ENCODE results near the gene NAV2. TPM values are rescaled to one million over a fixed set of nuclear protein-coding genes. Genes with fewer than 3 reads are reported as not detected.

The NAV2 gene
- total RNA-seq, 1 experiment from 2014 or later: 22.7 TPM

DNA sequence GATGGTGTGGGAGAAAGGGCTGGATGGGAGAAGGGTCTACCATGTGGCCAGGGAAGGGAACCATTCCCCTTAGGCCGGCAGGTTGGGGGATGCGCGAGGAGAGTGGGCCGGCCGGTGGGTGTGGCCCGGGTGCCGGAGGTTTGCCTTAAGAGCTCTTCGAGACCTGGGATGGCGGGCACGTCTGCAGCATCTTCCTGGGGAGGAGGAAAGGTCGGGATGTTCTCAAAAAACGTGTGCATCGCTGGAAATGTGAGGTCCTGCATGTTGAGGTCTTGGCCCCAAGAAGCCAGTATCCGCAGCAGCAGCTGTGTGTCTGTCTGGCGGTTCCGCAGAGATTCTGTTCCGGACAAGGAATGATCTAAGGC is 1.4 kb downstream of the NAV2 start:
- TF ChIP-seq TCF7L2 (IDR thresholded peaks at IDR 0.05; ENCODE audit: low read depth, low read length) (no peak), POLR2AphosphoS5 (IDR thresholded peaks at IDR 0.05; ENCODE audit: low read depth, low read length) (no peak), SIN3A (IDR thresholded peaks at IDR 0.05; ENCODE audit: borderline replicate concordance, insufficient read depth, low read depth, low read length) (no peak), REST (IDR thresholded peaks at IDR 0.05; ENCODE audit: insufficient read depth in 1 of 2, low read depth in 2 of 2, low read length in 1 of 2) (no peak), CTCF (IDR thresholded peaks at IDR 0.05) (no peak)
- H3K27ac ChIP-seq (ENCODE audit: low read length): peak overlapping the region; percentile 71
- H3K36me3 ChIP-seq (ENCODE audit: control insufficient read depth, insufficient read depth, low read length): no peaks in the 10 kb centered on the region
- intact Hi-C loops (cut with micrococcal nuclease; ENCODE audit: unreplicated experiment) (no loop called here), in situ Hi-C loops (cut with HindIII; ENCODE audit: low pct_unique_long_range_greater_than_20kb, low sequenced_read_pairs) (no loop called here)
- BruUV-seq (replicated peaks): no TSS peak
- ATAC-seq: peak; percentile 42
- CTCF ChIA-PET: interaction anchor here (1.4 to 1.5 kb wide), 2 partner anchors 28 to 150 kb away, joined by 3 read pairs; no protein-coding TSS in a partner anchor
- H3K27me3 ChIP-seq (ENCODE audit: control insufficient read depth, insufficient read depth, low read length): no peaks in the 10 kb centered on the region
- no peaks in the 10 kb centered on the region for H3K9me3 ChIP-seq (ENCODE audit: control insufficient read depth, insufficient read depth, low read depth, low read length)
- peak overlapping the region; percentile 64 to 91 for H3K4me3 ChIP-seq (ENCODE audit: low read depth in 2 of 2, low read length in 2 of 2)
- DNase-seq (ENCODE audit: low read depth, low spot score): peak; percentile 28
- POLR2A ChIA-PET: interaction anchor here (0.6 to 1.4 kb wide), 2 partner anchors 9 to 1319 kb away, joined by 4 to 5 read pairs; partner anchors contain the start of gene LDHA
- H3K4me1 ChIP-seq (ENCODE audit: control insufficient read depth, insufficient read depth, low read length): peaks cover 43% of the 10 kb centered on the region

DNA sequence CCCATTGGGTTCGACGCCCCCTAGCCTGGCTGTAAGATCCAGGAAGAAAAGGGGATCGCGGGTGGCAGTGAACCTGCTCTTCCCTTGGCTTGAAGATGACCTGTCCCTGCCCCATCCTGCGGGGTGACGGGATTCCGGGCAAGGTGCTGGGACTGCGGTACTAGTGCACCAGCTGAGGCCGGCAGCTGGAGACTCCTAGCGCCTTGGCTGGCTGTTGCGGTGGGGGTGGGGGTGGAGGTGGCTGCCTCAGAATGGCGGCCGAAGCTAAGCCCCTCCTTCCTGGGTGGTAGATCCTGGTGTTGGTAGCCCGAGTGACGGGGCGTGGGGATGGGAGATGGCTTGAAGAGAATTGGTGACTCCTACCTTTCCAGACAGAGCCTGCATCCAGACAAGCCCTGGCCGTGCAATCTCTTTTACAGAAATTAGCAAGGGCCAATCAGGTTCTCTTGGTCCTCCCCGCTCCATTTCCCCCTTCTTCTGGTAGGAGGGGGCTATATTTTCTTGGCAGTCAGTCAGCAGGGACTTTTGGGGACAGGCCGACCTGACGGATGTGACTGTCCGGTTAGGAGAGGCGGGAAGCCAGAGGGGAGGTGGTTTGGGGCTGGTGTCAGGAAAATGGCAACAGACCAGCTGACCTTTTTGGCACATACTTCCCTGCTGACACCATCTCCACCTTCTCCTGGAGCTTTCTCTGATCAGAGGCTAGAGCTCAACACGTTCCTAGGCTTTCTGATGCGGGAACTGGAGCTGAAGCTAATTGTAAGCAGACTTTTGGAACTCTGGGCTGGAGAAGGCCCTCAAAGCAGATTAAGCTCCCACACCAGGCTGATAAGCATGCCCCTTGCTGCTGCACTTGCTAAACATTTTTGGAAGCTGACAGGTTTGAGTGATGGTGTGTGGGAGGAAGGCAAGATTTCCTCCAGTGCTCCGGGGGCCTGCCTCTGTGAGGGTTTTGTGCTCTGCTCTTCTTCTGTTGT is 2.0 kb downstream of the NAV2 start:
- ATAC-seq: peak; percentile 55
- ChIA-PET POLR2A (interaction anchor here (0.6 to 1.4 kb wide), 2 partner anchors 8 to 1320 kb away, joined by 4 to 5 read pairs; partner anchors contain the start of gene LDHA), CTCF (interaction anchor here (1.4 to 1.5 kb wide), 2 partner anchors 28 to 151 kb away, joined by 3 read pairs; no protein-coding TSS in a partner anchor)
- H3K4me3 ChIP-seq (ENCODE audit: low read depth in 2 of 2, low read length in 2 of 2): peak overlapping the region; percentile 64 to 91
- H3K36me3 ChIP-seq (ENCODE audit: control insufficient read depth, insufficient read depth, low read length): no peaks in the 10 kb centered on the region
- no TSS peak for BruUV-seq (replicated peaks)
- H3K27me3 ChIP-seq (ENCODE audit: control insufficient read depth, insufficient read depth, low read length): no peaks in the 10 kb centered on the region
- H3K27ac ChIP-seq (ENCODE audit: low read length): peak overlapping the region; percentile 80
- H3K4me1 ChIP-seq (ENCODE audit: control insufficient read depth, insufficient read depth, low read length): peaks cover 43% of the 10 kb centered on the region
- DNase-seq (ENCODE audit: low read depth, low spot score): peak; percentile 56
- H3K9me3 ChIP-seq (ENCODE audit: control insufficient read depth, insufficient read depth, low read depth, low read length): no peaks in the 10 kb centered on the region
- TF ChIP-seq CTCF (IDR thresholded peaks at IDR 0.05) (no peak), SIN3A (IDR thresholded peaks at IDR 0.05; ENCODE audit: borderline replicate concordance, insufficient read depth, low read depth, low read length) (0 out of 2 replicates have a peak, but pooled peaks have one; percentile 36), REST (IDR thresholded peaks at IDR 0.05; ENCODE audit: insufficient read depth in 1 of 2, low read depth in 2 of 2, low read length in 1 of 2) (no peak), TCF7L2 (IDR thresholded peaks at IDR 0.05; ENCODE audit: low read depth, low read length) (no peak), POLR2AphosphoS5 (IDR thresholded peaks at IDR 0.05; ENCODE audit: low read depth, low read length) (0 out of 2 replicates have a peak, but pooled peaks have one; percentile 28)
- intact Hi-C loops (cut with micrococcal nuclease; ENCODE audit: unreplicated experiment) (no loop called here), in situ Hi-C loops (cut with HindIII; ENCODE audit: low pct_unique_long_range_greater_than_20kb, low sequenced_read_pairs) (no loop called here)
